ENCODE measurements around the gene FAM199X.

Gene FAM199X

DNA sequence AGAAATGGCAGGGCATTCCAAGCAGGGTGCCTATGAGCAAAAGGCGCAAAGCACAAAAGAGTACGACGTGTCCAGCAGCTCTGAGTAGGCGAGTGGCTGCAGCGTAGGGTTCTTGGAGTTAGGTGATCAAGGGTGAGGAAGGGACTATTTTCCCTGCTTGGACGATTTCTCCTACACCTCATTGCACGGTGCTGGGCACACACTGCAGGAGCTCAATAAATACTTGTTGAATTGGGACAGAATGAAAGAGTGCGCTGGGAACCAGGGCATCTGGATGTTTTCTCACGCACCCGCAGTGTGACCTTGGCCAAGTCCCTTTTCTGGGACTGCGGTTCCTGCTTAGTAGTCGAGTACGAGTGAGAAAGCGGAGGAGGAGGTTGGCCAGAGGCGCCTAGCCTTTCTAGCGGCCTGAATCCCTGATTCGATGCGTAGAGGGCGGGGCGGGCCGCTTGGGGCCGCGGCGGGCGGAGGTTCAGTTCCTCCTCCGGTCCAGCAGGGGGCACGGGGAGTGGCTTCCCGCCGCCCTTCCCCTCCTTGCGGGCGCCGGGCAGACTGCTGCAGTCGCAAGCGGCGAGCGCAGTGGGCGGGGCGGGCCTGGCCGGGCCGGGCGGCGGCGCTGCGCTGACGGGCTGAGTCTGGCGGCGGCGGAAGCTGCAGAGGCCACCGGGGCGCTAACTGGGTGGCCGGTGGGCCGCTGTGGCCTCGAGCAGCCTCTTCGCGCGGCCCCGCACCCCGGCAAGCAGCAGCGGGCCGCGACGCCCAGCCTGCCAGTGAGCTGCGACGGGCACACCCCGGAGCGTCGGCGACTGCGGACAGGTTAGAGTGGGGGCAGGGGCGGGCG is at the start of gene FAM199X:
Gene FAM199X (plus strand): TSS at position 560 of the 841 bp plus-strand sequence. CDS start 333 bp downstream, outside the sequence.
- DNase-seq = peak; percentile 62

DNA sequence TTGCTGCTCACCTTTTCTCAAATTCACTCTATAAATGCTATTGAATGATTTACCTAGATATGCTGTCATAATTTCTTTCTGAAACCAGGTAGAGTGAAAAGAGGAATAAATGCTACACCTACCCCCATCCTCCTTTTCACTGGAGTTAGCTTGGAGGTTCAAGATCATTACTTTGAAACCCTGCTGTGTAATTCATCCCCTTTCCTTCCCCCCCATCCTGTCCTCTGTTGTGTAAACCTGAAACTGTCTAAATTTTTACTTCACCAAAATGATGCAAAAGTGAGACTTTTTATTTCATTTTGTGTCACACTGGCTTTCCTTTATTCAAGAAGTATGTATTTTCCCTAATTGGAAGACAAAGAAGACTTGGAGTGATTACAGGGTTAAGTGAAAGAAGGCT is 48.5 kb upstream of the FAM199X start:
- DNase-seq = no peak

DNA sequence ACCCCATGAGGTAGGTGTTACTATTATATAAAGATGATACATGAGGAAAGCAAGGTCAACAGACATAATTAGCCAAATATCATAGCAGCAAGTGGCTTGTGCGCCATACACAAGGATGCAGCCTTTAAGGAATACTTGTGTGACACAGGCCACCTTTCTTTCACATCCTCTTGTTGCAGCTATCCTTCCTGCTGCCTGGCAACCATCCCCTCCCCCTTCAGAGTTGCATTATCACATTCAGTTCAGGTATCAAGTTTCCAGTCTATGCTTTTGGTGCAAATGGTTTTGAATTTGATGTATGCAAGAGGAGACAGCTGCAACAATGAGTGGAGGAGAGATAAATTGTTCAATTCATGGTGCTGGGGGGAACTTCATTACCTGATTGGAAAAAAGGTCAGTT is 47.5 kb upstream of the FAM199X start:
- peak; percentile 71 for DNase-seq

- DNase-seq = no peak
Measured at GRCh38 chrX:104122829-104123228, 43.4 kb upstream of the FAM199X start.

DNA sequence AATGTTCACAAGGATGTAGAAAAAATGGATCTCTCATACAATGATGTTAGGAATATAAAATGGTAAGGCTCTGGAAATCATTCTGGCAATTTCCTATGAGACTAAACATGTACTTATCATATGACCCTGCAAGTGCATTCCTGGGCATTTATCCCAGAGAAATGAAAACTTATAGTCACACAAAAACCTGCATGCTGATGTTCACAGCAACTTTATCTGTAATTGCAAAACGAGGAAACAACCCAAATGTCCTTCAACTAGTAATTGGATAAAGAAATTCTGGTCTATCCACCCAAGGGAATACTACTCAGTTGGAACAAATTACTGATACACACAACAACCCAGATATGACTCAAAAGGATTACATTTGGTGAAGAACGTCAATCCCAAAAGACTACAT is 39.4 kb upstream of the FAM199X start:
- DNase-seq = no peak

- DNase-seq = no peak
Measured at GRCh38 chrX:104130808-104131207, 35.4 kb upstream of the FAM199X start.

- no peak for DNase-seq
Measured at GRCh38 chrX:104134583-104135261, 31.5 kb upstream of the FAM199X start.

GRCh38 chrX:104135677-104136076 is 30.6 kb upstream of the FAM199X start:
- DNase-seq = no peak

GRCh38 chrX:104136241-104137019 is 29.8 kb upstream of the FAM199X start:
- peak; percentile 51 for DNase-seq

DNA sequence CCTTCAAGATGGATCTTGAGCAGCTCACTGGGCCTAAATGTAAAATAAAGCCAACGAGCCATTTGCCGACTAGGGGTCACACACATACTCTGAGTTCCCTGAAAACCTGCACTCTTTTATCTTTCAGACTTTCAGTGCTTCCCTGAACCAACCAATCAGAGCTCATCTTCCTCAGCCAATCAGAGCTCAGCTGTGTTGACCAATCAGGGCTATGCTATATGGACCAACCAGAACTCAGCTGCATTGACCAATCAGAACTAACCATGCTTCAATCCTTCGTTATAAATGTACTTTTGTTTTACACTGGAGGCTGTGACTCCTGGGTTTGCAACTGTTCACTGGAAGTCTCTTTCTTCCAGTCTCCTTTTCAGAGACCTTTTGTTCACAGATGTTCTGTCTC is 28.8 kb upstream of the FAM199X start:
- DNase-seq = no peak

GRCh38 chrX:104141087-104141760 is 25.0 kb upstream of the FAM199X start:
- DNase-seq = no peak

GRCh38 chrX:104151037-104151436 is 15.2 kb upstream of the FAM199X start:
- no peak for DNase-seq

DNA sequence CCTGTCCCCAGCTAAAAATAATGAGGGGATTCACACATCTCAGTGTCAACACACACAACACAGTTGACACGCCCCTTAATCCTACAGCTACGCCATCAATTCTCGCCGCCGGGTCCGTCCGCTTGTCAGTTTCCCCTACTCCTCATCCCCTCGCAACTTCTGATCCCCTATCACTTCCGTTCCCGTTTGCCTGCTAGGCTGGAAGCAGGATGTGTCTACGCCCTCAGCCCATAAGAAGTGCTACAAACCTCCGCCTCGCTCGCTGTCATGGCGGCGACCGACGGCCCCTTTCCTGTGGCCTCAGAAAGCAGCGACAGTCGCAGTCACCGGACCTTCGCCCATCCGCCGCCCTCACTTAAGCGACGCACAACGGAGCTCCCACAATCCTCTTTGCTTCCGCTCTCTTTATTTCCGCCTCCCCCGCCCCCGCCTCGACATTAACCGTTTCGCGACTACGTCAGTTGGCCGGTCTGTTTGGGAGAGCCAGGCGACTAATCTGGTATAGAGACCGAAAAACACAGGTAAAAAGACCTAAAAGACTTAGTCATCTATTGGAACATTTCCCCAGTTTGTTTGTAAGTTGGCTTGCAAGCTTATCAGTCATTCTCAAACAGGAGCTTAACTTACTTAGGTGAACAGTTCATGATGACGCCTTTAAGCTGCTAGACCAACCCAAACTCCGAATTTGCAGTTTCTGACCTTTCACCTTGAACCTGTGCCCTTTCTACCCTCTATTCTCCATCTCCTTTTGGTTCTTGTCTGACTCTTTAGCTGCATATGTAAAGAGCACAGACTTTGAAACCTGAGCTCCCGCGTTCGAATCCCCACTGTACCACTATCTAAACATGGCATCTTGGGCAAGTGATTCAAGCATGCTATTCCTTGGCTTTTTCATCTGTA is 9.4 kb upstream of the FAM199X start, which contains the start of gene SLC25A53:
Gene SLC25A53 (minus strand): TSS at position 380 of the 900 bp plus-strand sequence. CDS start 51,752 bp downstream, outside the sequence.
- DNase-seq = peak; percentile 75

DNA sequence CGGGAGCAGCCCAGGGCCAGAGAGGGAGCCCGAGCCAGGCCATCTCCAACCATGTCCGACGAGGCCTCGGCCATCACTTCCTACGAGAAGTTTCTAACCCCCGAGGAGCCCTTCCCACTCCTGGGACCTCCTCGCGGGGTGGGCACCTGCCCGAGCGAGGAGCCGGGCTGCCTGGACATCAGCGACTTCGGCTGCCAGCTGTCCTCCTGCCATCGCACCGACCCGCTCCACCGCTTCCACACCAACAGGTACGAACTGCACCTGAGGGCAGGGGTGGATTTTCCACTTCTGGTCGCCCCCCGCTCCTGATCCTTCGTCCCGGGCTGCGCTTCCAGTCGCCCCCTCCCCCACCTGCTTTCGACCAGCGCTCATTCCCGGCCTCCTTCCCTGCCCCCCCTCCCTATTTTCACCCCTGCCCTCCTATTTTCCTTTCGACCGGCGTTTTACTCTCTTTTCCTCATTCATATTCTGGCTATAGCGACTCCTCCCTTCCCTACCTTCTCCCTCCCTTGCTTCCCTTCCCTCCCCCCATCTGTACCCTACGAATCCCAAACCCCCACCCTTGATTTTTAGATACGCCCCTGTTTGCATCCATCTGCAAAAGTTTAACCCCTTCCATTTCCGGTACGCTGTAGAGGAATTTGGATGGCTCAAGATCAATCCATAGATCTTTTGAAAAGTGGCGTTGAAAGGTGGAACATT is 633 bp downstream of the FAM199X start:
- no peak for DNase-seq

- no peak for DNase-seq
Measured at GRCh38 chrX:104168127-104168526, 1.9 kb downstream of the FAM199X start.

DNA sequence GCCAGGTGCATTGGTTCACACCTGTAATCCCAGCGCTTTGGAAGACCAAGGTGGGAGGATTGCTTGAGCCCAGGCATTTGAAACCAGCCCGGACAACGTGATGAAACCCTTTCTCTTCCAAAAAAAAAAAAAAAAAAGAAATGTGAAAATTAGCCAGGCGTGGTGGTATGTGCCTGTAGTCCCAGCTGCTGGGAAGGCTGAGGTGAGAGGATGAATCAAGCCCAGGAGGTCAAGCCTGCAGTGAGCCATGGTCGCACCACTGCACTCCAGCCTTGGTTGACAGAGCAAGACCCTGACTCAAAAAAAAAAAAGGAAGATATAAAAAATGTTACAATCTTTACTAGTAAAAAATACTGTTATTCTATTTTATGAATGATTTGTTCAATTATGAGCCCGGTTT is 5.9 kb downstream of the FAM199X start:
- DNase-seq = no peak

DNA sequence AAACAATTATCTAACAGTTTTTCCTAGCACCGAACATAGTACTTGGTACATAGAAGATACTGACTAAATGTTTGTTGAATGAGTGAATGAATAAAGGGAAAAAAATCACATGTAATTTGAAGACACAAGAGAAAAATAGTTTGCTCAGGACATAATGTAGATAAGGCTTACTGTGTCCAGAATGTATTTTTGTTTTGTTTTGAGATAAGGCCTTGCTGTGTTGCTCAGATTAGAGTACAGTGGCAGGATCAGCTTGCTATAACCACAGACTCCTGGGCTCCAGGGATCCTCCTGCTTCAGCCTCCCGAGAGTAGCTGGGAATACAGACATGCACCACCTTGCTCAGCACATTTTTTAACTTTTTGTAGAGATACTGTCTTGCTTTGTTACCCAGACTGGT is 6.5 kb downstream of the FAM199X start:
- no peak for DNase-seq

GRCh38 chrX:104173841-104174240 is 7.6 kb downstream of the FAM199X start:
- DNase-seq = no peak

- no peak for DNase-seq
Measured at GRCh38 chrX:104183685-104184084, 17.4 kb downstream of the FAM199X start.

GRCh38 chrX:104187931-104188330 is 21.7 kb downstream of the FAM199X start:
- DNase-seq = no peak

GRCh38 chrX:104189837-104190236 is 23.6 kb downstream of the FAM199X start:
- DNase-seq = no peak
